ENCODE data around the gene IL10RA. TPM values are rescaled to one million over a fixed set of nuclear protein-coding genes. Genes with fewer than 3 reads are reported as not detected.
"Not testable (repeated sequence)": the region's sequence is repeated elsewhere in the genome, so short reads cannot be mapped to it uniquely, and the experiment has no call there.

IL10RA gene
- total RNA-seq, 1 donor from 2014 or later: under 0.01 TPM

GRCh38 chr11:118007040-118007439 is 20.8 kb downstream of the IL10RA start:
- DNase-seq (ENCODE audit: low read depth, low spot score): no peak

- DNase-seq (ENCODE audit: low read depth, low spot score): not testable (repeated sequence)
Measured at GRCh38 chr11:118007563-118008270, 21.5 kb downstream of the IL10RA start.

GRCh38 chr11:118008271-118008911 is 22.2 kb downstream of the IL10RA start:
- no peak for DNase-seq (ENCODE audit: low read depth, low spot score)

- DNase-seq (ENCODE audit: low read depth, low spot score): no peak
Measured at GRCh38 chr11:118009864-118010737, 23.9 kb downstream of the IL10RA start.

GRCh38 chr11:118010738-118011461 is 24.7 kb downstream of the IL10RA start:
- no peak for DNase-seq (ENCODE audit: low read depth, low spot score)

- no peak for DNase-seq (ENCODE audit: low read depth, low spot score)
Measured at GRCh38 chr11:118012083-118012669, 26.0 kb downstream of the IL10RA start.

GRCh38 chr11:118014022-118014421 is 27.8 kb downstream of the IL10RA start:
- DNase-seq (ENCODE audit: low read depth, low spot score): no peak

- no peak for DNase-seq (ENCODE audit: low read depth, low spot score)
Measured at GRCh38 chr11:118015385-118015841, 29.2 kb downstream of the IL10RA start.

- no peak for DNase-seq (ENCODE audit: low read depth, low spot score)
Measured at GRCh38 chr11:118016104-118016503, 29.9 kb downstream of the IL10RA start.

- DNase-seq (ENCODE audit: low read depth, low spot score): no peak
Measured at GRCh38 chr11:118017111-118017510, 30.9 kb downstream of the IL10RA start.

- no peak for DNase-seq (ENCODE audit: low read depth, low spot score)
Measured at GRCh38 chr11:118017631-118018315, 31.6 kb downstream of the IL10RA start.

GRCh38 chr11:118018401-118018800 is 32.2 kb downstream of the IL10RA start:
- DNase-seq (ENCODE audit: low read depth, low spot score): no peak

GRCh38 chr11:118021146-118021545 is 35.0 kb downstream of the IL10RA start:
- DNase-seq (ENCODE audit: low read depth, low spot score): no peak

- no peak for DNase-seq (ENCODE audit: low read depth, low spot score)
Measured at GRCh38 chr11:118027694-118028093, 41.5 kb downstream of the IL10RA start.

GRCh38 chr11:118028626-118029025 is 42.4 kb downstream of the IL10RA start:
- DNase-seq (ENCODE audit: low read depth, low spot score): no peak

GRCh38 chr11:118033443-118033842 is 47.2 kb downstream of the IL10RA start:
- no peak for DNase-seq (ENCODE audit: low read depth, low spot score)

- DNase-seq (ENCODE audit: low read depth, low spot score): no peak
Measured at GRCh38 chr11:118042141-118042540, 55.9 kb downstream of the IL10RA start.

- no peak for DNase-seq (ENCODE audit: low read depth, low spot score)
Measured at GRCh38 chr11:118042796-118043195, 56.6 kb downstream of the IL10RA start.

- no peak for DNase-seq (ENCODE audit: low read depth, low spot score)
Measured at GRCh38 chr11:118045191-118045590, 59.0 kb downstream of the IL10RA start.
